GM19035 (cell line): ENCODE data around the gene ZNF536.

Experiments used
- ATAC-seq: cut with Tn5 transposase; IDR thresholded peaks from one replicate; pipeline ENCODE4 v1.9.1; 2021; ENCODE audit not compliant: unreplicated experiment

ZNF536 gene

DNA sequence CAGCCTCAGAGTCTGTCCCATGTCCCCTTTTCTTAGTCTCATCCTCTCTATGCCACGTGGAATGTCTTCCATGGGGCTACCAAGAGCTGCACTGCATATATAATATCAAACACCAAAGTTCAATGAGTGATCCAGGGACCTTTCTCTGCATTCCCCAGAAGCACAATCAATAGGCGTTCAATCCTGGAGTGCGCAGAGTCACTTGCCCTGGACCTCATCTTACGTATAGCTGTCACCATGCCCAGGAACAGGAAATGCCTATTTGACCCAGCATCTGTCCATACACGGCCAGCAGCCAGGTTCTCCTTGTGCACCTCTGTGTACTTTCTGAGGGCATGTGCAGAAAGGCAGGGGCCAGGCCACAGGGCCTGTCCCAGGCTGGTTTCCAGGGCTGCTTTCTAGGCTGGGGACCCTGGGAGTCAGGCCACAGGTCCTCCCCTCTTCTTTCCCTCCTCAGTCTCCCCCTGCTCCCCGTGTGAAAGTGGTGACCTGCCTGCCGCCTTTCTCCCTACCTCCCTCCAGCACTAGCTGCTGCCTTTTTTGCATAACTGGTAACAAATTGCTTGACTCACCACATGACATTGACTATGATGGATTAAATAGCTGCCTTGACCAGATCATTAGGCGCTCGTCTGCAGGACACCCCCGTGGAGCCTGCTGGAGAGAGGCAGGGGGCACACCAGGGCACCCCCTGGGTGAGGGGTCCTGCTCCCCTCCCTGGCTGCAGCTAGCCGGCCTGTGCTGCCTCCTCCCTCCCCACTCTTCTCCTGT lies 222.0 kb downstream of the ZNF536 start:
- ATAC-seq = no peak

DNA sequence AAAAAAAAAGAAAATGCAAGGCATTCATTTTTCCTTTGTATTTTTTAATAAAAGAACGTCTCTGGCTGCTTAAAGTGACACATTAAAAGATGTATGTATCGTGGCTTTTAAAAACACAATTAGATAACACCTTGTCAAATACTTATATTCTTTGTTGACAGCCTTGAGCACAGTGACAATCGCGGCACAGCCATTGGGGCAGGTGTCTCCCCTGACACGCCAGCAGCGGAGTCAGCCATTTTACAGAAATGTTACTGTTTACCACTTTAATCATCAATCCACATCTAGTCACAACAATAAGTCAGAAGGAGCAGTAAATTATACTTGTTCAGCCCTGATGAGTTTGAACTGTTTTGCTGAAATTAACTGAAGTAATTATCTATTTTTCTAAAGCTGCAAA lies 224.1 kb downstream of the ZNF536 start:
- no peak for ATAC-seq

DNA sequence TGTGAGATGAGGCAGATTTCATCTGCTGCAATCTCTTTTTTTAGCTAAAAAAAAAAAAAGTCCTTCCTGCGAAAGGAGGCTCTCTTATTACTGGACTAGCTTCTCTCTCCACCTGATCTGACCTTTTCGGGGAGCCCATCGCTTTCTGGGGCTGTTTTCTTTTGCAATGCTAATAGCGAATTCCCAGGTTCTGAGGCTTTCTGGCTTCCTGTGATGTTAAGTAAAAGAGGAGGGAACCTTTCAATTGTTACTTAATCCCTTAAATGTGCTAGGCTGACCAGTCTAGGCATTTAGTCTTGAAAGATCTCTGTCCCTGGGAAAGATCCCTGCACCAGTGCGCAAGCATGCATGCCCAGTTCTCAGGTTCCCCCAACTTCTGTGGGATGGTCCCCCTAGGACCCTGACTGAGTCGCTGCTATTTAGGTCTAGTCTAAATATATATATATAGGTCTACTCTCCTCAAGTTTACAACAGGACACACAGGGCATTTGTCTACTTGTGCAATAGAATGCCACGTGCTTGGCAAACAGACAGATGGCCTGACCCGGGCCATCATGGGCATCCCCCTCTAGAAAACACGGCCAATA lies 224.7 kb downstream of the ZNF536 start:
- no peak for ATAC-seq

DNA sequence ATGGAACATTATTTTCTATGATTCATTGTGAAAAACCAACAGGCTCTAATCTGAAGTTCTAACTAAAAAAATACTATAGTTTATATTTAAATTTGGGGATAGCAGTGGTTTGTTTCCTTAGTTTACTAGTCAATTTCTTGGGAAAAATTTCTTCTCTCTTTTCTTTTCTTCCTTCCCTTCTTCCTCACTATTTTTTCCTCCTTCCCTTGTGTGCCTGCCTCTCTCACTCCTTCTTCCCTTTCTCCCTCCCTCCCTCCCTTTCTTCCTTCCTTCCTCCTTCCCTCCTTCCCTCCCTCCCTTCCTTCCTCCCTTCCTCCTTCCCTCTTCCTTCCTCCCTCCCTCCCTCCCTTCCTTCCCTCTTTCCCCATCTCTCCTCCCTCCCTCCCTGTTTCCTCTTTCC lies 226.5 kb downstream of the ZNF536 start:
- ATAC-seq = no peak

DNA sequence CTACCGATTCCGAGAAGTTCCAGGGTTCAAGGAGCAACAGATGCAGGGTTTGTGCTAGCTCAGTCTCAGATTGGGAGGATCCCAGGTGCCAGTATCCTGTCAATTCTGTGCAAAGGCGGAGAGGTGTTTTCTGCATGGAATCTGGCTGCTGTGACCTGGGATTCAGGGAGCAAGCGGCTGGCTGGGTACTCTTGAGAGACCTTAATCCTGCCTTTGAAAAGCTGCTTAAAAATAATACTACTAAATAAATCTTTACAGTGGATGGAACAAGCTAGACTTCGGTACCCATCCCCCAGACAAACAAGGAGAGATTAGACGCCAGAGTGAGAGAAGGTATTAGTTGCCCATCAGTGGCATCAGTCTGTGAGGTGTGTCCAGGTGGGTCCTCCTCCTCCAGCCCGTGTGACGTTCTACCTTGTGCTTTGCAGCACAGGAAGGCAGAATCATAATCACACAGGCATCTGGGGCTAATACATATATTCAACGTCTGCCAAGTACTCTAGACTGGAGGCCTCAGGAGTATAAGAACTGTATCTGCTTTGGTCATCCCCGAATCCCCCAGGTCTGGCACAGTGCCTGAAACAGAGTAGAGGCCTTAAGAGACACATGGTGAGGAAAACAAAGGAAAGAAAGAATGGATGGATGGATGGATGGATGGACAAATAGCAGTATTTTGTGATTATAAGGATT lies 230.6 kb downstream of the ZNF536 start:
- ATAC-seq = no peak

DNA sequence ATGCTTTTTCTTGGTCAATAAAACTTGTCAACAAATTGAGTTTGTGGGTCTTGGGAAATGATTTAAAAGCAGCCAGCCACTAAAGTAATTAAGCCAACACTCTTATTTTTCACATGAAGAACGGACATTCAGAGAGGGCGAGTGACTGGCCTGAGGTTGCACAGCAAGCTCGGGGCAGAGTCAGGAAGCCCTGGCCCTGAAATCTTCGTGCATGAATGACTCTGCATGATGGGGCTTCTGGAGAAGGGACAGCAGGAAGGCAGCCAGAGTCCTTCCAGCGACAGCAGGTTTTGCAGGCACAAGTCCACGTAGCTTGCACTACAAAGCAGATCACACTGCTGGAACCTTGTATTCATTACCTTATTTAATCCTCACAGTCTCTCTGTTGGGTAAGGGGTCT lies 232.5 kb downstream of the ZNF536 start:
- ATAC-seq = no peak

DNA sequence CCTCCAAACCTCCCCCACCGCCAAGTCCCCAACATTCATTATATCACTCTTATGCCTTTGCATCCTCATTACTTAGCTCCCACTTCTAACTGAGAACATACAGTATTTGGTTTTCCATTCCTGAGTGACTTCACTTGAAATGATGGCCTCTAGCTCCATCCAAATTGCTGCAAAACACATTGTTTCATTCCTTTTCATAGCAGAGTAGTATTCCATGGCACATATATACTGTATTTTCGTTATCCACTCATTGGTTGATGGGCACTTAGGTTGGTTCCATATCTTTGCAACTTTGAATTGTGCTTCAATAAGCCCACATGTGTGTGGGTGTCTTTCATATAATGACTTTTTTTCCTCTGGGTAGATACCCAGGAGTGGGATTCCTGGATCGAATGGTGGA lies 233.1 kb downstream of the ZNF536 start:
- no peak for ATAC-seq

DNA sequence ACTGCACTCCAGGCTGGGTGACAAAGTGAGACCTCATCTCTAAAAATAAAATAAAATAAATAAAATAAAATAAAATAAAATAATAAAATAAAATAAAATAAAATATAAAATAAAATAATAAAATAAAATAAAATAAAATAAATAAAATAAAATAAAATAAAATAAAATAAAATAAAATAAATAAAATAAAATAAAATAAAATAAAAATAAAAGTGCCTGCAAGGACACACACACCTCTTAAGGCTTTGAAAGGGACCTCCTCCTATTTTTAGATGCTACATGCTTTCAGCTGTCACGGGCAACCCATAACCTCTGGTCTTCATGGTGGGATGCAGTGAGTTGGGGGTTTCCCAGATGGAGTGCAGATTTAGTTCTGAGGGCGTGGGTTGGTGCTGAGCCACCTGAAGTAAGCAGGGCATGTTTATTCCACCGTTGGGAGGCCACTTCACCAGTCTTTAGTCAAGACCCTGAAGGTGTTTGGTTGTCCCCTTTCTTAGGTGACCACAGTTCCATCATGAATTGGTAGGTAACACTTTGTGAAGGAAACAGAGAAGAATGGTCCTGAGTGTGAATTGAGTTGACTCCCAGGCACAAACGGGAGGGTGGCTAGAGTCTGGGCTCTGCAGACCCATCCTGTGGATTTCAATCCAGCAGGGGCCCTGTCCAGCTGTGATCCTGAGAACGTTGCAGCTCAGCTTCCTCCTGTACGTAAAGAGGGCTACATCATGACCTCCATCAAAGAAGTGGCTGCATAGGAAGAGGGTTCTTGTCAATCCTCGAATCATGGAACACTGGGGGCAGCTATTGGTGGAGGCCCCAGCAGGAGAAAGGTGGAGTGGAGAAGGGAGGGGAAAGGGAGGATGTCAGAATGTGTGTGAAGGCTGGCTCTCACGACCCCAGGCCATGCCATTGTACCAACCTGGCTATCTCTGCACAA lies 234.2 kb downstream of the ZNF536 start:
- no peak for ATAC-seq
